Activated CD4-positive, alpha-beta T cell treated with anti-CD3 and anti-CD28 coated beads for 24 hours (primary cell): ENCODE measurements around the gene KLHL33.

ENCODE experiments used
- DNase-seq, 2 donors: peaks; one replicate each; pipeline ENCODE4 v3.0.0-alpha.2; 2020; ENCODE audit warnings: low read depth in 2 of 2

The KLHL33 gene

GRCh38 chr14:20435582-20436362, at the start of gene KLHL33:
Gene KLHL33, minus strand, starts transcription at chr14:20436166. Its CDS starts 355 bp downstream, at chr14:20435811.
- DNase-seq, result no peak

GRCh38 chr14:20482382-20482781, 46.4 kb upstream of the KLHL33 start:
- DNase-seq, result no peak

- no peak for DNase-seq
Measured at GRCh38 chr14:20478894-20479293, 42.9 kb upstream of the KLHL33 start.

GRCh38 chr14:20477211-20477876, 41.4 kb upstream of the KLHL33 start:
- no peak for DNase-seq

- DNase-seq, result no peak
Measured at GRCh38 chr14:20476776-20477175, 40.8 kb upstream of the KLHL33 start.

- no peak for DNase-seq
Measured at GRCh38 chr14:20472536-20473169, 36.7 kb upstream of the KLHL33 start.

- no peak for DNase-seq
Measured at GRCh38 chr14:20470603-20470901, 34.6 kb upstream of the KLHL33 start.

- peak; percentile 37 to 43 for DNase-seq
Measured at GRCh38 chr14:20469890-20470602, 34.1 kb upstream of the KLHL33 start.

- peak; percentile 80 to 83 for DNase-seq
Measured at GRCh38 chr14:20469242-20469889, 33.4 kb upstream of the KLHL33 start, which contains the start of gene PNP. Gene PNP, plus strand, starts transcription at chr14:20469406. Its CDS starts 119 bp downstream, at chr14:20469525.

GRCh38 chr14:20468764-20469241, 32.8 kb upstream of the KLHL33 start:
- DNase-seq, result no peak

- peak; percentile 95 to 97 for DNase-seq
Measured at GRCh38 chr14:20461225-20462141, 25.5 kb upstream of the KLHL33 start, which contains the start of gene PIP4P1. Gene PIP4P1, minus strand, starts transcription at chr14:20461434. Its CDS starts 109 bp downstream, at chr14:20461325.

- DNase-seq, result peak; percentile 16 to 25
Measured at GRCh38 chr14:20460458-20461224, 24.7 kb upstream of the KLHL33 start.

GRCh38 chr14:20458031-20458789, 22.2 kb upstream of the KLHL33 start:
- no peak for DNase-seq

- DNase-seq, result no peak
Measured at GRCh38 chr14:20456971-20457370, 21.0 kb upstream of the KLHL33 start.

GRCh38 chr14:20455355-20456300, 19.7 kb upstream of the KLHL33 start:
- no peak for DNase-seq

GRCh38 chr14:20454516-20455354, 18.8 kb upstream of the KLHL33 start, which contains the start of the genes APEX1 and OSGEP:
Gene APEX1, plus strand, starts transcription at chr14:20455226. Its CDS starts 420 bp downstream, at chr14:20455646.
Gene OSGEP, minus strand, starts transcription at chr14:20454812. Its CDS starts 129 bp downstream, at chr14:20454683.
- DNase-seq, result peak; percentile 94 to 96
